Activated naive CD4-positive, alpha-beta T cell treated with Interleukin-2 at 50 U/mL for 16 hours (primary cell): Measurements from ENCODE around the gene FAM200B.

Experiments used
- DNase-seq: peaks from one replicate; pipeline ENCODE4 v3.0.0-alpha.2; 2020

Gene FAM200B

GRCh38 chr4:15668566-15669435 lies 12.8 kb upstream of the FAM200B start:
- DNase-seq, result no peak

GRCh38 chr4:15670576-15670975 lies 11.1 kb upstream of the FAM200B start:
- DNase-seq, result no peak

- no peak for DNase-seq
These were observed 9.5 kb upstream of the FAM200B start for GRCh38 chr4:15672101-15672500.

GRCh38 chr4:15673337-15673736 lies 8.3 kb upstream of the FAM200B start:
- DNase-seq, result no peak

GRCh38 chr4:15674046-15674445 lies 7.6 kb upstream of the FAM200B start:
- no peak for DNase-seq

GRCh38 chr4:15674926-15675325 lies 6.7 kb upstream of the FAM200B start:
- DNase-seq, result no peak

- DNase-seq, result no peak
These were observed 6.3 kb upstream of the FAM200B start for GRCh38 chr4:15675356-15675755.

- no peak for DNase-seq
These were observed 5.6 kb upstream of the FAM200B start for GRCh38 chr4:15676039-15676438.

- no peak for DNase-seq
These were observed 4.7 kb upstream of the FAM200B start for GRCh38 chr4:15676899-15677298.

GRCh38 chr4:15677507-15677988 lies 4.1 kb upstream of the FAM200B start:
- DNase-seq, result no peak

- DNase-seq, result no peak
These were observed 608 bp upstream of the FAM200B start for GRCh38 chr4:15681067-15681371.

- DNase-seq, result no peak
These were observed 865 bp downstream of the FAM200B start for GRCh38 chr4:15682242-15683142.

GRCh38 chr4:15683143-15683495 lies 1.5 kb downstream of the FAM200B start:
- DNase-seq, result no peak

- no peak for DNase-seq
These were observed 2.9 kb downstream of the FAM200B start for GRCh38 chr4:15684498-15684897.

GRCh38 chr4:15688051-15688450 lies 6.4 kb downstream of the FAM200B start:
- no peak for DNase-seq

- DNase-seq, result no peak
These were observed 7.9 kb downstream of the FAM200B start for GRCh38 chr4:15689540-15689939.

GRCh38 chr4:15690020-15690809 lies 8.6 kb downstream of the FAM200B start:
- DNase-seq, result no peak

- DNase-seq, result no peak
These were observed 9.9 kb downstream of the FAM200B start for GRCh38 chr4:15691346-15692135.

- DNase-seq, result no peak
These were observed 11.0 kb downstream of the FAM200B start for GRCh38 chr4:15692602-15693001.

- no peak for DNase-seq
These were observed 12.8 kb downstream of the FAM200B start for GRCh38 chr4:15694431-15694830.

GRCh38 chr4:15695240-15695699 lies 13.6 kb downstream of the FAM200B start:
- no peak for DNase-seq

GRCh38 chr4:15695729-15696128 lies 14.1 kb downstream of the FAM200B start:
- no peak for DNase-seq
